ENCODE results near the gene RREB1.

GRCh38 chr6:7163661-7164071 lies 55.9 kb downstream of the RREB1 start:
- TF ChIP-seq POLR2AphosphoS5 (IDR thresholded peaks at IDR 0.05) (peak in 1 of 3 donors; percentile 3), POLR2A (IDR thresholded peaks at IDR 0.05) (no peak)
